ENCODE measurements around the gene POLR1E. TPM values are rescaled to one million over a fixed set of nuclear protein-coding genes. Genes with fewer than 3 reads are reported as not detected.

Gene POLR1E
- total RNA-seq, 1 donor from 2014 or later: 16.6 TPM

- Histone ChIP-seq H3K27me3 (no peaks in the 10 kb centered on the region), H3K4me1 (peaks cover 10% of the 10 kb centered on the region), H3K9me3 (no peaks in the 10 kb centered on the region), H3K36me3 (no peaks in the 10 kb centered on the region), H3K4me3 (no peak overlapping the region), H3K27ac (no peak overlapping the region)
- TF ChIP-seq CTCF (IDR thresholded peaks at IDR 0.05): no peak
- intact Hi-C loops (cut with DNase I): no loop called here
- no peak for DNase-seq
- ATAC-seq: no peak
Observed at GRCh38 chr9:37455884-37456647, 29.7 kb upstream of the POLR1E start.

GRCh38 chr9:37456817-37457216, 28.9 kb upstream of the POLR1E start:
- H3K4me1 ChIP-seq: peaks cover 11% of the 10 kb centered on the region
- H3K27ac ChIP-seq: no peak overlapping the region
- no peaks in the 10 kb centered on the region for H3K27me3 ChIP-seq
- no peak for TF ChIP-seq CTCF (IDR thresholded peaks at IDR 0.05)
- intact Hi-C loops (cut with DNase I): no loop called here
- no peaks in the 10 kb centered on the region for H3K36me3 ChIP-seq
- DNase-seq (no peak), ATAC-seq (no peak)
- no peaks in the 10 kb centered on the region for H3K9me3 ChIP-seq
- no peak overlapping the region for H3K4me3 ChIP-seq

DNA sequence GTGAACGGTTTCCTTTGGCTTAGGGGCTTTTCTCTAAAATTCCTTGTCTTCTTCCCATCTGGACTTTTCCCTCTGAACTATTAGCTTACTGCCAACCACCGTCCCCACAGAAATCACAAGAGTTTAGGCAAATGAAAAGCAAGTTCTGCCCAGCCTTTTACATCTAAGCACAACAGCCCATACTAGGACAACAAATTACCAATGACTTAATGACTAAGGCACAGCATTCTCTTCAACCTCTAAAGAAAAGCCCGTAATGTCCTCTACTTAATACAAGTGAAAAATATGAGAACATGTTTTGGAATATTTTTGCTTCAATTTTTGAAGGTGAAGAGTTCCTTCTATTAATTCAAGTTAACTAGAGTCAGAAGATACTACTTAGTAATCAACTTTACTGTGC, 21.7 kb upstream of the POLR1E start:
- Histone ChIP-seq H3K4me3 (peak overlapping the region; percentile 95), H3K36me3 (no peaks in the 10 kb centered on the region), H3K4me1 (peaks cover 26% of the 10 kb centered on the region), H3K27me3 (no peaks in the 10 kb centered on the region), H3K27ac (peak overlapping the region; percentile 98), H3K9me3 (no peaks in the 10 kb centered on the region)
- no peak for DNase-seq
- ATAC-seq: no peak
- no peak for TF ChIP-seq CTCF (IDR thresholded peaks at IDR 0.05)
- intact Hi-C loops (cut with DNase I): no loop called here

DNA sequence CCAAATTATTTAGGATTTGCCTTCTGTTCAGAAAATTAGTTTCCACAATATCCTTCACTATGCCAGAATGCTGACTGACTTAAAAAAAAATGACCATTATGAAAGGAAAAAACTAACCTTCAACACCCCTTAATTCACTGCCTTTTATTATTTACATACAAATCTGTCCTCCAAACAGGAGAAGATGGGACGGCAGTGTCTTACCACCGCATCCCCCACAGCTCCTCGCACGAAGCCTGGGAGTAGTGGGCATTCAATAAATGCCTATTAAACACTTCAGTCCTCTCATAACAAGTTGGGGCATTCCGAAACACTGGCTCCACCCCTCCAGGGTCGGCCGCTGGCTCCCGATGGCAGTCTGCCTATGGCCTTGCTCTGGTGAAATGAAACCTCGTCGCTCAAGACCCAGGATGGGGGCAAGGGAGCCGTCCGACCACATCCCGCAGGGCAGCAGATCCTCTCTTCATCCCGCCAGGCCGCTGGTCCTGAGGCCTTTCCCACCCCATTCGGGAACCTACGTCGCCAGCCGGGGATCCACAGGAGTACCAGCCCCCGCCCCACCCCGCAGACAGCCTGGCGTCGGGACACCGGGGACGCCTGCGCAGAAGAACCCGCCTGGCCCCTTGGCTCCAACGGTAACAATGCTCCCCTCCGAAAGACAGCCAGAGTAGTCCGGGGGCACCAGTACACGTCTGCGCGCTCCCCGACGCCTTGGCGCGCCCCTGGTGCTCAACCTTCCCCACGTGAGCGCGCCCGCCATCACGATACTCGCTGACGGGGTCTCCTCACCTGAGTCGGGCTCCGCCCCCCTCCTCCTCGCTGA, 21.1 kb upstream of the POLR1E start:
- H3K4me3 ChIP-seq: peak overlapping the region; percentile 95
- intact Hi-C loops (cut with DNase I): no loop called here
- peak overlapping the region; percentile 98 for H3K27ac ChIP-seq
- H3K36me3 ChIP-seq: no peaks in the 10 kb centered on the region
- peaks cover 26% of the 10 kb centered on the region for H3K4me1 ChIP-seq
- DNase-seq (peak; percentile 92), ATAC-seq (peak; percentile 66)
- no peak for TF ChIP-seq CTCF (IDR thresholded peaks at IDR 0.05)
- no peaks in the 10 kb centered on the region for H3K27me3 ChIP-seq
- H3K9me3 ChIP-seq: no peaks in the 10 kb centered on the region

DNA sequence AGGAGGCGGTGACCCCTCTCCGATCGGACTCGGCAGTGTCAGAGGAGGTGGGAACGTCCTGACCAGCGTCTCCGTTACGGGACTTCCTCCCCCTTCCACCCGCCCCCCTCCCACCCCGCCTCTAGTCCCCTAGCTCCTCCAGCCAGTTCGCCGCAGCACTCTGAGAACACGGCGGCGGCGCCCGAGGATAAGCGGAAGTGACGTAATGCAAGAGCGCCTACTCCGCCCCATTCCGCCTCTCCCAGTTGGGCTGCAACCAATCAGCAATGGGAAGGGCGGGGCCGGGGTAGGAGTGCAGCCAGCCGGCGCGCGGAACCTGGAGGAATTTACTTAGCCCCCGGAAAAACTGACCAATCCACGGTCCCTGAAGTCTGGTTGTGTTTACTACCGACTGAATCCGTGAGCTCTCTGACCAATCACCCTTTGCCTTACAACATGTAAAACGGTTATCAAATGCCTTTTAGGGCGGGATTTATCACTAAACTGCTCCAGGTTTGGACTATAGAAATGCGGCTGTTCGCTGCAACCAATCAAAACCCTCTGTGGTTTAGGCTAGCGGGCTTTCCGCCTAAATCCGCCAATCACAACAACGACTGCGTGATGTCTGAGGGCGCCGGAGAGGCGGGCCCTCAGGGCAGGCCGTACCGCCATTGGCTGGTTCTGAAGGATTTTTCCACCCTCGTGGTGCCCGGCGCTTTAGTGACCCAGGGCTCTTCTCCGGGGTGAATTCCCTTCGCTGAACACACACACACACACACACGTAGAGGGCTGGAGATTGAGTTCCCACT, 20.3 kb upstream of the POLR1E start, which contains the start of gene ZBTB5:
ZBTB5 (minus strand) TSS at position 202 of the 788 bp plus-strand sequence. CDS start 22,899 bp downstream, outside the sequence.
- peak; percentile 98 for DNase-seq
- H3K4me1 ChIP-seq: peaks cover 26% of the 10 kb centered on the region
- H3K27me3 ChIP-seq: no peaks in the 10 kb centered on the region
- H3K4me3 ChIP-seq: peak within 1 kb of the TSS; percentile 95
- ATAC-seq: peak; percentile 92
- intact Hi-C loops (cut with DNase I): no loop called here
- H3K9me3 ChIP-seq: no peaks in the 10 kb centered on the region
- peak within 1 kb of the TSS; percentile 98 for H3K27ac ChIP-seq
- no peaks in the 10 kb centered on the region for H3K36me3 ChIP-seq
- no peak for TF ChIP-seq CTCF (IDR thresholded peaks at IDR 0.05)

All from upper lobe of right lung (tissue), 1 donor.